Glomerular endothelial cell (primary cell): ENCODE results near the gene FPR2. TPM values are rescaled to one million over a fixed set of nuclear protein-coding genes. Genes with fewer than 3 reads are reported as not detected.

ENCODE experiments used
- DNase-seq: peaks from one replicate; pipeline ENCODE4 v3.0.0-alpha.2; 2011; ENCODE audit warnings: low read depth, low spot score; ENCODE audit errors: extremely low read depth
- total RNA-seq: library from RNA; depleted of rRNA; stranded (reverse); fragments of >200 nt; gene quantifications from 2 replicates; pipeline ENCODE4 v1.2.3, GENCODE V29; 2015

The FPR2 gene
- total RNA-seq, 1 donor from 2014 or later = not detected

DNA sequence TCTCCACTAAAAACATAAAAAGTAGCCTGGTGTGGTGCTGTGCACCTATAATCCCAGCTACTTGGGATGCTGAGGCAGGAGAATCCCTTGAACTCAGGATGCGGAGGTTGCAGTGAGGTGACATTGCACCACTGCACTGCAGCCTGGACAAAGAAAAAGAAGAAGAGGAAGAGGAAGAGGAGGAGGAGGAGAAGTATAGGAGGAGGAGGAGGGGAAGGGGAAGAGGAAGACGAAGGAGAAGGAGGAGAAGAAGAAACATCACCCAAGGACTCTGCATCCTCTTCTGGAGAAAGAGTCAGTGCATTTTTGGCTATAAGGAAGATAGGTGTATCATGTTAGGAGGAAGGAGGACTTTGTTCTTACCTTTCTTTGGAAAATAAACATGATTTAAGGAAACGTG, 21.0 kb downstream of the FPR2 start:
- no peak for DNase-seq

DNA sequence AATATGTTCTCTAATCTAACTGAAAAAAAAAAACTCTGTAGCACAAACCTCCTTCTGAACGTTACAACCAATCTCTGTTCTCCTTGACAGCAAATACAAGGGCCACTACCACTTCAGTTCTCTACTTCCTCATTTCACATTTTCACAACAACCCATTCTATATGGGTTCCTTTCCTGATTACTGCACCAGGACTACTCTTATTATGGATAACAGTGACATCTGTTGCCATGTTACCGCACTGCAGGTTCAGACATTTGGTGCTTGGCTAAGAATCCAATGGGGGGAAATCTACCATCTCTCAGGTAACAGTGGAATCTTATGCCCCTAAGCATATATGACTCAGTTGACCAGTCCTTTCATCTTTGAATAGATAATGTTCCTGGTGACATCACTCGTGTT, 22.4 kb downstream of the FPR2 start:
- no peak for DNase-seq

DNA sequence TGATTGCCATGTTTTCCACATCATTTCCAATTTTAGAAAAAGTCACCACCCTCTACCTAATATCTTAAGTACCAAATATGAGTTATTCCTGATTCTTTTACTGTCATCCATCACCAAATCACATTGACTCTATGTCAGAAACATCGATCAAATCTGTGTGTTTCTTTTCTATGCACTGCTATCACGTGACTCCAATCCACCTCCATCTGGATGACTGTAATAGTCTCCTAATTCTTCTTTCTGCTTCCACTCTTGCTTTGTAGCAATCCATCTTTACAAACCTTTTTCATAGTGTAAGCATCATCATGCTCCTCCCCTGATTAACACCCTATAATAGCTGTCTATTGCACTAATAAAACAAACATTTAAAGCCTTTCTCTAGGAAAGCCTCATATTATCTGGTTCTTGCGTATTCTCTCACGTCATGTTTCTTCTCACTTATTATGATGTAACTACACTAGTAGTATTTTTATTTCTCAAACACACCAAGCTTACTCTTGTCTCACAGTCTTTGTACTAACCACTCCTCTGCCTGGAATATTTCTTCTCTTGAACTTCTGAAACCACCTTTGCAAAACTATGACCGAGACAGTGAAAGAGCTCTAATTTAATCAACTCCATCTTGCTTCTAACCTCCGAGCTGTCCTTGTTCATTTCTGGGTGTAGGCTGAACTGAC, 23.3 kb downstream of the FPR2 start:
- no peak for DNase-seq

DNA sequence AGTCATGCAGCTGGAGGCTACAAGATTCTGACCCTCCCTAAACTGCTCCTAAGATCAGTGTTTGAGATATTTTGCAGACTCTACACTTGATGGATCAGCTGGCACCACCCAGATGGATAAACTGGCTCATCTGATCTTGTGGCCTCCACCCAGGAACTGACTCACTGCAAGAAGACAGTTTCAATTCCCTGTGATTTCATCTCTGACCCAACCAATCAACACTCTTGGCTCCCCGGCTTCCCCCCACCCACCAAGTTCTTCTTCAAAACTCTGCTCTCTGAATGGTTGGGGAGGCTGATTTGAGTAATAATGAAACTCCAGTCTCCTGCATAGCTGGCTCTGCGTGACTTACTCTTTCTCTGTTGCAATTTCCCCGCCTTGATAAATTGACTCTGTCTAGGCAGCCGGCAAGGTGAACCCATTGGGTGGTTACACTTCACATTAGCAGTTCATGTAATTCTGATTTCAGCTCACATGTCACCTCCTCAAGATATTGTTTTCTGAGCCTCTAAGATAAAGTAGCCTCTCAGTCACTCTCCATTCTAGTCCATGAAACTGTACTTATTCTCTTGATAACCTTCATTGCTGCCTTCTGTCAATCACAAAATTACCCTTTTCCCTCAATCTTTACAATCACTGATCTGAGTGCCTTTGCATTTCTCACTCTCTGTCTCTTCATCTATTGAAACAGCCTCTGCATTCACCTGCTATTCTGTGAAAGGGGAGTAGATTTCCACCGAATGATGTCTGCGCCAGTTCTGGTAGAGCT, 24.1 kb downstream of the FPR2 start:
- DNase-seq = no peak

DNA sequence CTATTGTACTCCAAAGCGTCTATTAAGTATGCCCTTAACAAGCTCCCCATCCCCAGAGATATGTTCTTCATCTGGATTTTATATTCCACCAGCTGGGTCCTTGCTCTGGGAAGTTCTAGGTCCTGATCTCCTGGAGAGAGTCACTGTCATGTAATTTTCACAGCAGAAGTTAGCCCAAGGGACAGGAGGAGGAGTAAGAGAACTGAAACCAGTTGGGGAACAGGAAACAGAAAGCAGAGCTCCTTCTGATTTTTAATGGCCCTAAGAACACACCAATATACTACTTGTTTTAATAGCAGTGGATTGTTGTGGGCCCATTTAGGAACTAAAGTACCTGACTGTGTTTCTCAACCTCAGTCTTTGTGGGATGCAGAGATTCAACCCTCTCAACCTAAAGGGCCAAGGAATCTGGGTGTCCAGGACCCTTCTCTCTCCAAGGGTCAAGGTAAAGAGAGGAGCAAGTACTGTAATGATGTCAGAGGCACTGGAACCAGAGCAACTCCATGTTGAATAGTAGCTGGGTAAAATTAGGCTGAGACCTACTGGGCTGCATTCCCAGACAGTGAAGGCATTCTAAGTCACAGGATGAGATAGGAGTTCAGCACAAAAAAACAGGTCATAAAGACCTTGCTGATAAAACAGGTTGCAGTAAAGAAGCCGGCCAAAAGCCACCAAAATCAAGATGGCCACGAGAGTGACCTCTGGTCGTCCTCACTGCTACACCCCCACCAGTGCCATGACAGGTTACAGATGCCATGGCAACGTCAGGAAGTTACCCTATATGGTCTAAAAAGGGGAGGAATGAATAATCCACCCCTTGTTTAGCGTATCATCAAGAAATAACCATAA, 25.9 kb downstream of the FPR2 start:
- DNase-seq = no peak

DNA sequence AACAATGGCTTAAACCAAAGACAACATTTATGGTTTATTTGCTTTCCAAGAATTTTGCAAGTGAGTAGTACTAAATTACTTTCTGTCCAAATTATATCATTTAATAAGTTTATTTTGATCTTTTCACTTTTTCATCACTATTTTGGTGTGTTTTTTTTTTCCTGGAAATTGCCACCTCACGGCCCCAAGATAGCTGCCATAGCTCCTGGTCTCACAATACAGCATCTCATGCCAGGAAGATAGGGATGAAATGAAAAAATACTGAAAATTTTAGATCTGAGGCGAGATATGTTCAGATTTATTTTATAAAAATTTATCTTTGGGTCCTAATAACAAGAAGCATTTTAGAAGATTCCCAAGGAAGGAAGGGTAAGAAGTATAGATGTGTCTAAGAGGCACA, 27.0 kb downstream of the FPR2 start:
- no peak for DNase-seq

DNA sequence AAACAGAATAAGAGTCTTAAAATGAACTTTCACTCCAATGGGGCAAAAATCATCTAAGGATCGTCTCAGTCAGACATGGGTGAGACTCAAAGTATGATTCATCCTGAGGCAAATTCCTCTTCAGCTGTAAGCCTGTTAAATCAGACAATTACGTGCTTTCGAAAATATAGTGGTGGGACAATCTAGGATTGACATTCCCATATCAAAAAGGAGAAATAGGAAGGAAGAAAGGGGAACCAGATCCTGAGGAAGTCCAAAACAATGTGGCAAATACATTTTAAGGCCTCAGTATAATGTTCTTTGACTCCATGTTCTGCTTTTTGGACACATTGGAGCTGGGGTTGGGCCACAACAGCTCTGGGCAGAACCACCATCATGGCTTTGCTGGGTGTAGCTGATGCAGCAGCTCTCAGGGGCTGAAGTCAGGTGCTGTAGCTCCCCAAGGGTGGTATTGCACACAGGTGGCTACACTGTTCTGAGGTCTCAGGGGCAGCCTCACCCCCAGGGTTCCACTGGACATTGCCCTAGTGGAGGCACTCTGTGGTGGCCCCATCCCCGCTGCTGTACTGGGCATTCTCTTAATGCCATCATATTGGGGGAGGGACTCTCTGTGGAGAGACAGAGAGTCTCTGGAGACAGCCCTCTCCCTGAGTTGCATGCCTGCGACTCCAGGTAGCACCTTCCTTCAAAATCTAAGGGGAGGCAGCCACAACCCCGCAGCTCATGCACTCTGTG, 28.2 kb downstream of the FPR2 start:
- no peak for DNase-seq

DNA sequence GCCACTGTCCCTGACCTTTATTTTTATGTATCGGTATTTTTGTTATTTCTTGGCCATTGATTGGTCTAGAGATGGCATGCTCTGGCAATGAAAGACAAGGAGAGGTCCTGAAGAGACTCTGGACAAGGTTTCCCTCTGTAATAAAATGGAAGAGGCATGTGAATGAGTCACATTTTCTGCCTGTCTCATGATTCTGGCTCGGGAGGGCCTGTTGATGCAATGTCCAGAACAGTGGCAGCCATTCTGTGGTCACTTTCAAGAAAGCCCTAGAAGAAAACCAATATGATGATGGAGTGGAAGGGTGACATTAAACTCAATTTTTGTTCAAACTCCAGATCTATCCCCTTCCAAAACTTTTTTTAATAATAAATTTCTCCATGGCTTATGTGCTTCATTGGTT, 32.0 kb downstream of the FPR2 start:
- no peak for DNase-seq

DNA sequence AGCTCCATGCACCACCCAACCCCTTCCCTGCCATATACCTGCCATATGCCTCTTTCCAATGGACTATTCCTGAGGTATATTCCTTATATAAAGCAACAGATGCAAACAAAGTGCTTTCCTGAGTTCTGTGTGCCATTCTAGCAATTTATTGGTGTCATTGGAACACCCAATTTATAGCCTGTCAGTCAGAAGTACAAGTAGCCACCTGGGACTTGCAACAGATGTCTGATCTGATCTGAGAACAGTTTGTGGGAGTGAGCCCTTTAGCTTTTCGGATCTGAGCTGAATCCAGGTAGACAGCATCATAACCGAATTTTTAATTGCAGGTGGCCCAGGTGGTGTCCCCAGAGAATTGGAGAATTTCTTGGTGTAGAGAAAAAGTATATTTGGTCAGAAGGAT, 33.0 kb downstream of the FPR2 start:
- DNase-seq = no peak

DNA sequence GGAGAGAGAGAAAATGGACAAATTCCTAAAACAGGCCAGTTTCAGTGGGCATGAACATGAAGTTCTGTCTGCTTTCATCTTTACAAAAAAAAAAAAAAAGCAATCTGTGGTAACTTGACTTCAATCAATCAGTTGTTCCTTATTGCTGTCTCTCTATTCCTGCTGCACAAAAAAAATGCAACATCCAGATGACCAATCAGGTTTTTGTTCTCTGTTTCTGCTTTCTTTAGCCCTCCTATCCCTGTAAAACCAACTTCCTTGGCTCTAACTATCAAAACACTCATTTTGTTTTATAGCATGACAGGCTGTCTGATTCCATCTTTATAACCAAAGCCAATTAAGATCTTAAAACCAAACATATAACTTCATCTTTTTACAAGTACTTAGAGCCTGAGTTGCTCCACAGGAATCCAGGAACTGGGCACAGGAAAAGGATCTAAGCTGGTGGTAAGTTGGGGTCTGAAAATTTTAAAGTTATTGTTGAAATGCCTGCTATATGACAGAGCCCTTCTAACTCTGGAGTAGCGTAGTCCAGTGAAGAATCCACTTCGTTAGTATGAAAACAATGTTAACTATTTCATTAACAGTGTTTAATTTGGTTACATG, 34.0 kb downstream of the FPR2 start, which contains the start of gene FPR3:
TSS of gene FPR3 (plus strand) at position 273 of the 606 bp plus-strand sequence. CDS start 28,592 bp downstream, outside the sequence.
- DNase-seq = no peak

DNA sequence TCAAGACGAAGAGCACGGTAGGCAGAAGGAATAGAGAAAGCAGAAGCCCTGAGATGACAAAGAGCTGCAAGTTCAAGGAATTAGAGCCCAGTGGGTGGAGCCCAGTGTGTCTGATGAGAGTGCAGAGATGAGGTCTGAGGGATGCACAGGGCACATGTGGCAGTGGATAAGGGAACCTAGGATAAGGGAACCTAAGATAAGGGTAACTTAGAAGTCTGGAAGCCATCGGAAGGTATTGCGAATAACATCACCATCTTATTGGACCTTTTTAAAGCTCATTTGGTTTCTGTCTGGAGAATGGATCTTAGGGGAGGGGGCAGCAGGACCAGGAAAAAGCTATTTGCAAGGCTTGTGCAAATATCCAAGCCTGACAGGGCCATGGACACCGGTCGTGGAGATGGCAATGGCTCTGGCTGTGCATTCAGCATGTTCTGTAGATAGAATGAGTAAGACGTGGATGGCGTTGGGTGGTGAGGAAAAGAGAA, 35.3 kb downstream of the FPR2 start:
- DNase-seq = no peak

DNA sequence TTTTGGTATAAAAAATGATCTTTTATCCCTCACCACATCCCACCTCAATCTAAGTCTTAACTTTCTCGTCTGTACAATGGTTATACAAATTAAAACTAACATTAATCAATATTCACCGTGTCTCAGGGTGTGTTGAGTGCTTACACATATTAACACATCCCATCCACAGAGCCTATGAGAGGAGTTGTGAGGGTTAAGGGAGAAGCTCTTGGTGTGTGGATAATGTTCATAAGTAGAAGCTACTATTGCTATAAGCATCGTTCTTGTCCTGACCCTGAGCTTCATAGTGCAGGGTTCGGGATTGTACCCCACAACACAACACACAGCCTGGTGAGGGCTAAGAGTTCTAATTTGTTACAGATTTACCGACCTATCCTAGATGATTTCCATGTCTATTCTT, 36.5 kb downstream of the FPR2 start:
- DNase-seq = no peak

DNA sequence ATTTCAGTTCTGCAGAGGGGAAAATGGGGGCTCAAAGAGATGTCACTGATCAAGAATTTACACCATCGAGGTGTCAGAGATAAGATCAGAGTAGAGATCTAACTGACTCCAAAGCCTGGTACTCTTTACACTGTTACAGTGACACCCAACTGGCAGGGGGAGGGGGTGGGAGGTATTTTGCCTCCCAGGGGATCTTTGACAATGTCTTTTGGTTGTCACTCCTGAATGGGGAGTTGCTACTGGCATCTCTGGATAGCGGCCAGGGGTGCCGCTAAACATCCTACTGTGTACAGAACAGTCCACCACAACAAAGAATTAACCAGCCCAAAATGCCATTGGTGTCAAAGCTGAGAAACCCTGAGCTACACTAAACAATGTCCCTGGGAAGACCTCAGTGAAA, 37.1 kb downstream of the FPR2 start:
- DNase-seq = no peak

DNA sequence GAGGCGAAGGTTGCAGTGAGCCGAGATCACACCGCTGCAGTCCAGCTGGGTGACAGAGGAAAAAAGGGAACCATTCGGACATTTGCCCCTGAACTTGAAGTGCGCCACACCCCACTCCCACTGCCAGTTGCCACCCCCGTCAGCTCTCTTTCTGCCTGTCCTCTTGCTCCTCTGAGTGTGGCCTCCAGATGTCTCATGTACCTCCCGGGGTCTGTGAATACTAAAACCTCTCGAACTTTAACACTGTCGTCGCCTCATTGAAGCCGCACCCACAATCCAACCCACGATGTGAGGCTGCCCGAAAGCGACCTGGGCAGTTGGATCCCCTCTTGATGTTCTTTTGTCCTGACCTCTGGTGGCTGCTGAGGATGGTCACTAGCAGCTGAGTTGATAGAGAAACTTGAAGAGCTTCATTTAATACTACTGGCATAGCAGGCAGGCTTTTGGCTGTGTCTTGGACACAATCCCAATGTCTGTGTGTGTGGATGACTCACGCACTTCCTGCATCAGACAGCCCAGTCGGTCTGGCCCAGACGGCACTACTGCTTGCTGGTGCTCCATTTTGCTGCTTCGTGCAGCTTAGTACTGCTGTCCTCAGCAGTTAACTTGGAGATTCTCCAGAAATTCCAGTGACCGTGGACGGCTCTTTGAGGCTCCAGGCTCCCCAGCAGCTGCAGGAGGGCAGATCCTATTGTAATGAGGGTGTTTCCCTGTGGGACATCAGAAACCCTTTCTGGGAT, 38.2 kb downstream of the FPR2 start:
- peak; percentile 68 for DNase-seq

DNA sequence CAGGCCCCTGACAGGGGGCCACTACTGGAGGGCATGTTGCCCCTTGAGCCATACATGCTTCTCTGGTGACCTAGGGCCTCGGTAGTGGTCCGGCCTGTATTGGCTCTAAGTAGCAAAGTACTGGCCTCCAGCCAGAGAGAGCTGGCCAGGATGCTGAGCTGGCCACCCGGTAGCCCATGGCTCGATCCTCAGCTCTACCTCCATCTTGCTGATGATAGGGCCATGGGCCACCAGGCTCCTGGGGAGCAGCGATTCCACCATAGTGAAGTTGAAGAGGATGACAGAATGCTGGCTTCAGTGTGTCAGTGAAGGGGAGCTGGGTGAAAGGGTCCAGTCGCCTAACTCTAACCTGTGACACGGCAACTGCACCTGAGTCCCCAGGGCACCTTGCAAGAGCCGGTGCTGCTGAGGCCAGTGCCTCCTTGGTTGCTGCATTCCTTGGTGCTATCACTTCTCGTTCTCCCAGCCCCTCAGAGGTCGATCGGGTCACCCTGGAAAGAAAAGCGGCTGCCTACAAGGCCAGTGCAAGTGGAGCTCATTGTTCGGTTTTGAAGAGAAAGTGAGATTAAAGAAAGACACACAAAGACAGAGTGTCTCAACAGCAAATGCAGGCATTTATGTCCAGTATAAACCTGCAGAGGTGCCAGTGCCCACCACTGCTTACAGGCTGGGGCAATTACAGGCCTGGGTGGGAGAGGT, 38.9 kb downstream of the FPR2 start:
- no peak for DNase-seq

DNA sequence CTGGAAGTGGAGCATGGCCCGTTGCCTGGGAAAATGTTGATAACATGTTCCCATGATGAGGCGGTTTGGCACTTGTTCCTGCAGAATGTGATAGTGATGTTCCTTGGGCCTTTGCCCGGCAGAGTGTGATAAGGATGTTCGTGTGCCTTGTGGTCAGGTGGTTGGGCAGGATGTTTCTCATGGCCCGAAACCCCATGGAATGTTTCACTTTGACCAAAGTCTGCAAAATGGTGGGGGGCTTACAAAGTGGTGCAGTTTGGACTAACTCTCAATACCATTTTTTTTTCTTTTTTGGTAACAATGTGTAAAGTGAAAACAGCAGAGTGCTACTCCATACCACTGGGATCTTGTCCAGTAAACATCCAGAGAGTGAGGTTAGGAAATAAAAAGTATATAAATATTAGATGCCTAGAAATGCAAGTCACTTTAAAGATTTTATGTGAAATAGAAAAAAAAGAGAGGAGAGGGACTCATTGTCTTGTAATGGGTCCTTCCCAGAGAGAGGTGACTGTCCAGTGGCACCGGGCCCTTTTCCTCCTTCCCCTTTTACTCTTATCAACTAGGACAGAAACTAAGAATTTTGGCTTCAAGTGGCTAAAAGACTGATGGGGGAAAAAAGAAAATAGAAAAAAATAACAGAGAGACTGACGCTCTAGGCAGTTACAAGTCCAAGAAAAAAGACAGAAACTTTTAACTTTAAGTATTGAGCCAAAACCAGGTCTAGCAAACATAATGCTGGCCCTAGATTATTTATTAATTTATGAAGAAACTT, 39.7 kb downstream of the FPR2 start:
- no peak for DNase-seq

DNA sequence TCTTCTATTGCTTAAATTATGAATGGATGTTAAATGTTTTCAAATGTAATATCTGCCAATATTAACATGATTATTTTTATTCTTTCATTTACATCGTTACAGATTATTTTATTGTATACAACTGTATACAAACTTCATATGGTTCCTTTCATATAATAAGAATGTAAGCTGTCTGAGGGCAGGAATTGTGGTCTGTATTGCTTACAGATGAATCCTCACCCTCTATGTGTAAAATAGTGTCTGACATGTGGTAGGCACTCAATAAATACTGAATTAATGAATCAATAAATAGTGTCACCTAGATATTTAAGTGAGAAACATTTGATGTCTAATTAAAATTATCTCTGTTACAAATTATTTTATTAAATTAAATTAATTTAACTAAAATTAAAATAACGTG, 41.8 kb downstream of the FPR2 start:
- DNase-seq = no peak

DNA sequence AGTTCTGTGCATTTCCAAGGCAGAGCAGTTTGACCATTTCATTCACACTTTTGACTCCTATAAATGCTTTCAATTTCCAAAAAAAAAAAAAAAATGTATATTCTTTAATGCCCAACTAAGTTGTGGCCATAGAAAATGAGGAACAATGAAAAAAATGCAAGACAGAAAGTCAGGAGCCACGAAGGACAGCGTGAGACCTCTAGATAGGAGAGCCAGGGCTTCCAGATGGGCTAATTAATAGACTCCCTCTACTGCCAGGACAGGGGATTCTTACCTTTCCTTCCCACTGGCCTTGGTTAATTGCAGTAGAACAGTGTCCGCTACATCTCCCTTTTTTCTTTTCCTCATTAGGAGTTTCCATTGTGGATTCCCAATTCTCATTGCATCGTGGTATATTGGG, 42.5 kb downstream of the FPR2 start:
- DNase-seq = no peak
